GM19468 (cell line): Measurements from ENCODE around the gene KDELR1.
"Not testable (repeated sequence)": the region's sequence is repeated elsewhere in the genome, so short reads cannot be mapped to it uniquely, and the experiment has no call there.

Experiments
- ATAC-seq: cut with Tn5 transposase; IDR thresholded peaks from one replicate; pipeline ENCODE4 v1.9.1; 2021; ENCODE audit warnings: mild to moderate bottlenecking, moderate library complexity, moderate number of reproducible peaks; ENCODE audit not compliant: unreplicated experiment; ENCODE audit errors: extremely low read depth

KDELR1 gene

GRCh38 chr19:48372904-48373303, 18.4 kb downstream of the KDELR1 start:
- ATAC-seq, result no peak

GRCh38 chr19:48371771-48372170, 19.6 kb downstream of the KDELR1 start:
- ATAC-seq, result not testable (repeated sequence)

GRCh38 chr19:48371367-48371766, 20.0 kb downstream of the KDELR1 start:
- no peak for ATAC-seq

GRCh38 chr19:48370955-48371354, 20.4 kb downstream of the KDELR1 start:
- no peak for ATAC-seq

GRCh38 chr19:48368936-48369335, 22.4 kb downstream of the KDELR1 start:
- no peak for ATAC-seq

- ATAC-seq, result no peak
Observed at GRCh38 chr19:48367855-48368254, 23.5 kb downstream of the KDELR1 start.

GRCh38 chr19:48365602-48366001, 25.7 kb downstream of the KDELR1 start:
- ATAC-seq, result no peak

GRCh38 chr19:48364598-48365348, 26.6 kb downstream of the KDELR1 start:
- ATAC-seq, result no peak

GRCh38 chr19:48363810-48364597, 27.3 kb downstream of the KDELR1 start, which contains the start of the genes SYNGR4 and TMEM143:
SYNGR4 (plus strand) TSS chr19:48364367; CDS start chr19:48365843, 1,476 bp downstream.
TMEM143 (minus strand) TSS chr19:48363940; CDS start chr19:48363920, 20 bp downstream.
- peak; percentile 79 for ATAC-seq

GRCh38 chr19:48363500-48363809, 27.9 kb downstream of the KDELR1 start:
- no peak for ATAC-seq

GRCh38 chr19:48362716-48363499, 28.4 kb downstream of the KDELR1 start:
- ATAC-seq, result peak; percentile 16

- no peak for ATAC-seq
Observed at GRCh38 chr19:48361912-48362311, 29.4 kb downstream of the KDELR1 start.

GRCh38 chr19:48359123-48359522, 32.2 kb downstream of the KDELR1 start:
- no peak for ATAC-seq

- ATAC-seq, result no peak
Observed at GRCh38 chr19:48355365-48355954, 35.9 kb downstream of the KDELR1 start.

GRCh38 chr19:48354332-48354992, 36.9 kb downstream of the KDELR1 start:
- ATAC-seq, result no peak

- no peak for ATAC-seq
Observed at GRCh38 chr19:48353677-48354076, 37.7 kb downstream of the KDELR1 start.

- ATAC-seq, result no peak
Observed at GRCh38 chr19:48351341-48351752, 40.0 kb downstream of the KDELR1 start.

GRCh38 chr19:48350856-48351255, 40.5 kb downstream of the KDELR1 start:
- ATAC-seq, result no peak

GRCh38 chr19:48348737-48349136, 42.6 kb downstream of the KDELR1 start:
- no peak for ATAC-seq

GRCh38 chr19:48348045-48348444, 43.3 kb downstream of the KDELR1 start:
- ATAC-seq, result no peak
